ENCODE results near the gene PTPN9. TPM values are rescaled to one million over a fixed set of nuclear protein-coding genes. Genes with fewer than 3 reads are reported as not detected.

Gene PTPN9
- total RNA-seq, 1 experiment from 2014 or later, result 42.2 TPM

- Histone ChIP-seq H3K23me2 (ENCODE audit: insufficient read length, low read depth, low read length, poor library complexity, severe bottlenecking) (no peaks in the 10 kb centered on the region), H3K27me3 (ENCODE audit: insufficient read depth, low read length) (no peaks in the 10 kb centered on the region), H3K18ac (ENCODE audit: insufficient read length, low read depth, low read length) (no peak overlapping the region), H2BK5ac (ENCODE audit: insufficient read length, low read length) (no peak overlapping the region), H2BK120ac (ENCODE audit: low read depth, low read length, poor library complexity, severe bottlenecking) (no peak overlapping the region), H3K9me3 (ENCODE audit: control insufficient read depth, low read depth, low read length) (no peaks in the 10 kb centered on the region), H4K5ac (ENCODE audit: insufficient read length, low read depth, low read length) (no peak overlapping the region), H4K91ac (ENCODE audit: insufficient read length, low read depth, low read length) (no peak overlapping the region), H2AFZ (ENCODE audit: low read length) (no peak overlapping the region), H4K8ac (replicated peaks; ENCODE audit: insufficient read length, low read depth, low read length) (no peak overlapping the region), H2BK12ac (ENCODE audit: insufficient read length, low read depth, low read length) (no peak overlapping the region), H3K79me2 (ENCODE audit: insufficient read depth, low read length) (no peaks in the 10 kb centered on the region), H2BK20ac (ENCODE audit: low read depth, low read length, poor library complexity, severe bottlenecking) (no peak overlapping the region), H3K4me1 (ENCODE audit: insufficient read depth, low read length) (no peaks in the 10 kb centered on the region), H3K79me1 (ENCODE audit: insufficient read depth, low read depth, low read length, poor library complexity, severe bottlenecking) (no peaks in the 10 kb centered on the region), H3K14ac (ENCODE audit: insufficient read depth, low read length) (no peak overlapping the region), H4K20me1 (ENCODE audit: control insufficient read depth, insufficient read depth, insufficient read length) (no peaks in the 10 kb centered on the region), H3K27ac (ENCODE audit: insufficient read length, low read depth, low read length) (no peak overlapping the region), H3T11ph (ENCODE audit: low read length) (no peak overlapping the region), H3K4ac (ENCODE audit: low read depth, low read length) (no peak overlapping the region), H3K4me2 (ENCODE audit: insufficient read depth, insufficient read length, low read length) (no peak overlapping the region), H2BK15ac (ENCODE audit: low read depth, low read length) (no peak overlapping the region), H3K56ac (ENCODE audit: insufficient read length, low read depth, low read length) (no peak overlapping the region), H3K23ac (ENCODE audit: insufficient read length, low read depth, low read length) (no peak overlapping the region), H3K9ac (ENCODE audit: extremely low read depth, insufficient read length, low read length) (no peak overlapping the region), H2AK5ac (ENCODE audit: insufficient read length, low read length) (no peak overlapping the region)
- TF ChIP-seq, protein P1, sequence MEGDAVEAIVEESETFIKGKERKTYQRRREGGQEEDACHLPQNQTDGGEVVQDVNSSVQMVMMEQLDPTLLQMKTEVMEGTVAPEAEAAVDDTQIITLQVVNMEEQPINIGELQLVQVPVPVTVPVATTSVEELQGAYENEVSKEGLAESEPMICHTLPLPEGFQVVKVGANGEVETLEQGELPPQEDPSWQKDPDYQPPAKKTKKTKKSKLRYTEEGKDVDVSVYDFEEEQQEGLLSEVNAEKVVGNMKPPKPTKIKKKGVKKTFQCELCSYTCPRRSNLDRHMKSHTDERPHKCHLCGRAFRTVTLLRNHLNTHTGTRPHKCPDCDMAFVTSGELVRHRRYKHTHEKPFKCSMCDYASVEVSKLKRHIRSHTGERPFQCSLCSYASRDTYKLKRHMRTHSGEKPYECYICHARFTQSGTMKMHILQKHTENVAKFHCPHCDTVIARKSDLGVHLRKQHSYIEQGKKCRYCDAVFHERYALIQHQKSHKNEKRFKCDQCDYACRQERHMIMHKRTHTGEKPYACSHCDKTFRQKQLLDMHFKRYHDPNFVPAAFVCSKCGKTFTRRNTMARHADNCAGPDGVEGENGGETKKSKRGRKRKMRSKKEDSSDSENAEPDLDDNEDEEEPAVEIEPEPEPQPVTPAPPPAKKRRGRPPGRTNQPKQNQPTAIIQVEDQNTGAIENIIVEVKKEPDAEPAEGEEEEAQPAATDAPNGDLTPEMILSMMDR (conservative IDR thresholded peaks at IDR 0.05), result no peak
- WGBS (ENCODE audit: extremely low coverage, insufficient read length, low lambda C conversion rate), result no CpG with 5 or more reads among the region's 4 CpGs
- H3K4me3 Mint-ChIP-seq, result no peak overlapping the region
- H3K4me1 Mint-ChIP-seq, result no peaks in the 10 kb centered on the region; a peak in 1 of 4 replicates
- peaks cover 8 to 19% (median 12%) of the 10 kb centered on the region in 3 experiments; a peak in 6 of 7 replicates for H3K36me3 Mint-ChIP-seq (ENCODE audit: insufficient read depth in 1 of 3, low read depth in 3 of 3)
- H3K27me3 Mint-ChIP-seq (ENCODE audit: low read depth), result no peaks in the 10 kb centered on the region
- peak overlapping the region in 1 of 3 experiments; percentile 8; a peak in 3 of 7 replicates for H3K27ac Mint-ChIP-seq
- no peak for DNase-seq
- H3K9me3 Mint-ChIP-seq, result no peaks in the 10 kb centered on the region
These were observed 12.7 kb upstream of the PTPN9 start for GRCh38 chr15:75591655-75592364.

Measured in H9 (cell line).